Neuron (in vitro differentiated cells): Measurements from ENCODE around the gene CPNE7.

Experiments
- H2AFZ ChIP-seq: one replicate; pipeline ENCODE4 v1.6.1; 2013; ENCODE audit warnings: low read depth, mild to moderate bottlenecking, inconsistent platforms, low read length, moderate library complexity
- H3K27me3 ChIP-seq: one replicate; pipeline ENCODE4 v1.6.1; 2013; ENCODE audit warnings: low read length; ENCODE audit not compliant: insufficient read depth
- H3K36me3 ChIP-seq: one replicate; pipeline ENCODE4 v1.6.1; 2013; ENCODE audit warnings: low read length; ENCODE audit not compliant: insufficient read depth
- H3K4me1 ChIP-seq: one replicate; pipeline ENCODE4 v1.6.1; 2013; ENCODE audit warnings: low read length; ENCODE audit not compliant: insufficient read depth
- H3K4me3 ChIP-seq: 2 replicates; pipeline ENCODE4 v1.5.1; 2013; ENCODE audit warnings: mild to moderate bottlenecking, low read length, moderate library complexity
- H3K9me3 ChIP-seq: one replicate; pipeline ENCODE4 v1.6.1; 2013; ENCODE audit warnings: low read length

The CPNE7 gene

DNA sequence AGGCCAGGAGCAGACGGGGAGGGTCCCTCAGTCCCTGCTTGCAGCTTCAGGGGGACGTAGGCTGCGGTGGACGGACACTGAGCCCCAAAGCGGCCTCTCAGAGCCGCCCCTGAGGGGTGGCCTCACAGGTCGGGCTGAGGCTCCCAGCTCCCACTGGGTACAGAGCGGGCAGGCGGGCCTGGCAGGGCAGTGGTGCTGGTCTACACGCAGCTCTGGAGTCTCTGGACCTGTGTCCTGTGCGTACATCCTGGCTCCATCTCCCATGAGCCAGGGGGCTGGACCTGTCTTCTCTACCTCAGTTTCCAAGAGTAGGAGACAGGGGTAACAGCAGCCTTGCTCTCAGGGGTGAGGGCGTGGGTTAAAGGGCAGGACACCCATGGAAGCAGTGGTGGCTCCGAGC, 39.6 kb downstream of the CPNE7 start:
- Histone ChIP-seq H2AFZ (no peak overlapping the region), H3K27me3 (no peaks in the 10 kb centered on the region), H3K4me3 (no peak overlapping the region), H3K9me3 (no peaks in the 10 kb centered on the region), H3K36me3 (no peaks in the 10 kb centered on the region), H3K4me1 (peaks cover 8% of the 10 kb centered on the region)

DNA sequence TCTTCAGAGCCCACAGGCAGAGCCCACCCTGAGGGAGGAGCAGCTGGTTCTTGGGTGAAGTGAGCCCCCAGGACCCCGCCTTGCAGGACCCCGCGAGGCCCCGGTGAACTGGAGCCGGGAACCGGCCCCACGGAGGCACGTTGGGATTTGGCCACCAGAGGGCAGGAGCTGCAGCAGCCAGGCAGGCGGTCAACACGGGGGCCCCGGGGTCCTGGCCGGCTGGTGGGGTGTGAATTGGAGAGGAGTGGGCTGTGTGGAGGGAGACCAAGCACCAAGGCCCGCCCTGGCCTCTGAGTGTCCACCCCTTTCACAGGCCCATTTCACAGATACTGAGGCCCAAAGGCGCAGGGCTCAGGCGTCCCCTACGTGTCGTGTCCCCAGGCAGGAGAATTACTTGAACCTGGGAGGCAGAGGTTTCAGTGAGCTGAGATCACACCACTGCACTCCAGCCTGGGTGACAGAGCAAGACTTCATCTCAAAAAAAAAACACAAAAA, 40.1 kb downstream of the CPNE7 start:
- Histone ChIP-seq H3K4me3 (no peak overlapping the region), H3K9me3 (no peaks in the 10 kb centered on the region), H3K4me1 (peaks cover 8% of the 10 kb centered on the region), H3K27me3 (no peaks in the 10 kb centered on the region), H3K36me3 (no peaks in the 10 kb centered on the region), H2AFZ (no peak overlapping the region)

DNA sequence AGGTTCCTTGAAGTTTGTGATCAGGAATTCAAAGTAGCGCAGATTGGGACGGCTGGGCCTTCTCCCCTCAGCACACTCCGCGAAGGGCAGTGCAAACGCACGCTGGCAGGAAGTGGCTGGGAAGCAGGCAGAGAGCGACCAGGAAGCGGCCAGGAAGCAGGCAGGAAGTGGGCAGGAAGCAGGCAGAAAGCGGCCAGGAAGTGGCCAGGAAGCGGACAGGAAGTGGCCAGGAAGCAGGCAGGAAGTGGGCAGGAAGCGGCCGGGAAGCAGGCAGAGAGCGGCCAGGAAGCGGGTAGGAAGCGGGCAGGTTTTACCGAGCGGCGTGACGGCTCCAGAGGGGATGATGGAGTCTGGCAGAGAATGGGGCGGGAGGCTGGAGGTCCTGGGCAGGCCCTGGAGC, 41.1 kb downstream of the CPNE7 start:
- Histone ChIP-seq H2AFZ (no peak overlapping the region), H3K9me3 (no peaks in the 10 kb centered on the region), H3K4me3 (no peak overlapping the region), H3K36me3 (no peaks in the 10 kb centered on the region), H3K4me1 (peaks cover 8% of the 10 kb centered on the region), H3K27me3 (no peaks in the 10 kb centered on the region)

DNA sequence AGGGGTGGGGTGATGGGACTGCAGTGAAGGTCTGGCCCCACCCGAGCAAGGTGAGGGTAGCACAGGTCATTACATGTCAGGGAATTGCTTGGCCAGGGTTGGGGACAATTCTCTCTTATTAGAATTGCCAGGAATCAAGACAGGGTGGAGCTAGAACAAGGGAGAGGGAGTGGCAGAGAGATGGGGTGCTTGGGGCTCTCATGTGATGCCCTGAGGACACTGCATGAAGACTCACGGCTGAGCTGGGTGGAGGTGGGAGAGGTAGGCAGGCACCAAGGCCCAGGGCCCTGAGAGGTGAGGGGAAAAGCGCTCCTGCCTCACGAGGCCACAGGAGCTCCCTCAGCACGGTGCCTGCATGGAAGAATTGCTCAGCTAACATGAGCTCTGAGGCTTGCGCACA, 41.5 kb downstream of the CPNE7 start:
- no peaks in the 10 kb centered on the region for H3K27me3 ChIP-seq
- H2AFZ ChIP-seq, result no peak overlapping the region
- H3K4me1 ChIP-seq, result peaks cover 8% of the 10 kb centered on the region
- no peaks in the 10 kb centered on the region for H3K36me3 ChIP-seq
- no peaks in the 10 kb centered on the region for H3K9me3 ChIP-seq
- no peak overlapping the region for H3K4me3 ChIP-seq

DNA sequence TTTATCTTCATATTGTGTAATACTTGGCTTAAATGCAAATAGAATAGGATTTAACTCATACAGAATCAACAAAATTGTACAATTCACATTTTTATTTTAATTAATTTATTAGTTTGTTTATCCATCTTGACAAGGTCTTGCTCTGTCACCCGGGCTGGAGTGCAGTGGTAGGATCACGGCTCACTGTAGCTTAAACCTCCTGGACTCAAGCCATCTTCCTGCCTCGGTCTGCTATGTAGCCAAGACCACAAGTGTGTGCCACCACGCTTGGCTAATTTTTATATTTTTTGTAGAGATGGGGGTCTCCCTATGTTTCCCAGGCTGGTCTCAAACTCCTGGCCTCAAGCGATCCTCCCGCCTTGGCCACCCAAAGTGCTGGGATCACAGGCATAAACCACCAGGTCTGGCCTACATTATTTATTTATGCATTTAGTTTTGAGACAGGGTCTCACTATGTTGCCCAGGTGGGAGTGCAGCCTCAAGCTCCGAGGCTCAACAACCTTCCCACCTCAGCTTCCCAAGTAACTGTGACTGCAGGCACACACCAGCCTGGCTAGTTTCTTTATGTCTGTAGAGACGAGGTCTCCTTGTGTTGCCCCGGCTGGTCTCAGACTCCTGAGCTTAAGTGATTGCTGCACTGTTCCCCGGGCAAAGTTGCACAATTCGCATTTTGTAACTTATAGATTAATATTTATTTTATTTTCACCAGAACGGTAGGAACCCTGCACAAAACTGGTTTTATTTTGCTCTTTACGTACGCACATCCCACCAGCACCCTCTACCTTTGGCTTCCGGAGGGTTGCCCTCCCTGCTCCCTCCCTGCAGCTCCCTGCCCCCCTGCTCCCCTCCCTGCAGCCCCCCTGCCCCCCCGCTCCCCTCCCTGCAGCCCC, 42.8 kb downstream of the CPNE7 start:
- H2AFZ ChIP-seq, result no peak overlapping the region
- no peak overlapping the region for H3K4me3 ChIP-seq
- no peaks in the 10 kb centered on the region for H3K9me3 ChIP-seq
- H3K36me3 ChIP-seq, result no peaks in the 10 kb centered on the region
- peaks cover 2% of the 10 kb centered on the region for H3K4me1 ChIP-seq
- no peaks in the 10 kb centered on the region for H3K27me3 ChIP-seq

DNA sequence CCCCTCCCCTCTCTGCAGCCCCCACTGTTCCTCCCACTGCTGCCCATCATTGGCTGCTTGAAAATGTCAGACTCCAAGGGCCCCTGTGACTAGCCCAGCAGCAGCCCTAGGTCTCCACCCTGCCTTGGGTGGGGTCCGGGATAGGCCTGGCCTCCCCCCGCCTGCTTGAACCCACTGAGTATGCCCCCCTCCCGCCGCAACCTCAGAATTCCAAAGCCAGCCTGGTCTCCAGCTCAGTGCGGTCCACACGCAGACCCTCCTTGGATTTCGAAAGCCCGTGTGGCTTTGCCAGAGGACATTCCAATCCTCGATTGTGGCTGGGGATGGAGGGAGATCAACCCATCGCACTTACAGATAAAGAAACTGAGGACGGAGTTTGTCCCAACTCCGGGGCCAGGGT, 44.3 kb downstream of the CPNE7 start:
- no peaks in the 10 kb centered on the region for H3K27me3 ChIP-seq
- H3K9me3 ChIP-seq, result no peaks in the 10 kb centered on the region
- H3K36me3 ChIP-seq, result no peaks in the 10 kb centered on the region
- H3K4me3 ChIP-seq, result no peak overlapping the region
- no peak overlapping the region for H2AFZ ChIP-seq
- peaks cover 6% of the 10 kb centered on the region for H3K4me1 ChIP-seq

DNA sequence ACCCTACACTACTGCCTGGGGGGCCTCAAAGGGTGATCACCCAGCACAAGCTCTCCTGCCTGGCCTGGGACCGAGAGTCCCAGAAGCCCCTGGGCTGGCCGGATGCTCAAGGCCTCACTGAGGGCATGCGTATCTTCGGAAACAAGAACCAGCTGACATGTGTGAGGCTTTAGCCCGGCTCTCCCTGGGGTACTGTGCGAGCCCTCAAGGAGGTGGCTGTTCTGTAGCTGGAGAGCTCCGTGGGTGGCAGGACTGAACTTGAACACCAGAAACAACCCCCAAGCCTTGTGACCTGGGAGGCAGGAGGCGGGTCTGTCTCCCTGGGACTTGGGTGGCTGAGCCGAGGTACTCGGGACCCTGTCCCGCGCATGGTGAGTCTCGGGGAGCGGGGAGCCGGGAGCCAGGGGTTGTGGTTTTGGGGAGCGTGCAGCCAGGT, 44.9 kb downstream of the CPNE7 start:
- H3K4me1 ChIP-seq, result peaks cover 8% of the 10 kb centered on the region
- no peaks in the 10 kb centered on the region for H3K9me3 ChIP-seq
- no peaks in the 10 kb centered on the region for H3K36me3 ChIP-seq
- no peak overlapping the region for H2AFZ ChIP-seq
- no peak overlapping the region for H3K4me3 ChIP-seq
- no peaks in the 10 kb centered on the region for H3K27me3 ChIP-seq

DNA sequence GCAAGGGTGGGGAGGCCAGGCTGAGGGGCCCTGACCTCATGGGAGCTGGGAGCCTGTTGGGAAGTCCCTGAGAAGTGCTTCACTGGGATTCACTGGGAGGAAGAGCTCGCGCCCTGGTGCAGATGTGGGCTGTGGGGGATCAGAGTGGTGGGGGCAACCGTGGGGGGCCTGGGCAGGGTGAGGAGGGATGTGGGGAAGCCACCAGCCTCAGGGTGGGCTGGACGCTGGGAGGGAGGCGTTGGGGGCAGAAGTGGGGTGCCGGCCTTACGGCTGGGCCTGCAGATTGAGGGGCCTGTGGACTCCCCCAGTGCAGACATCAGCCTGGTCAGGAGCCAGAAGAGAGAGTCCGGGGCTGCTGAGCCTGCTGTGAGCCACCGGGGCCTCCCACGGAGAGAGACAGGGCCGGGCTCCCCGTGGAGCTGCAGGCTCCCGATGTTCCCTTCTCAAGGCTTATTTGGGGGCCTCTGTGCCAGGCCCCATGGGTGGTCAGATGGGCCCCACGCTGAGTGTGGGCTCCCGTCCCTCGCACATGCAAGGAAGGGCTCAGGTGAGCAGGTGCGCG, 45.7 kb downstream of the CPNE7 start:
- H3K27me3 ChIP-seq, result no peaks in the 10 kb centered on the region
- no peaks in the 10 kb centered on the region for H3K9me3 ChIP-seq
- no peaks in the 10 kb centered on the region for H3K36me3 ChIP-seq
- H3K4me1 ChIP-seq, result peaks cover 8% of the 10 kb centered on the region
- no peak overlapping the region for H3K4me3 ChIP-seq
- H2AFZ ChIP-seq, result no peak overlapping the region

DNA sequence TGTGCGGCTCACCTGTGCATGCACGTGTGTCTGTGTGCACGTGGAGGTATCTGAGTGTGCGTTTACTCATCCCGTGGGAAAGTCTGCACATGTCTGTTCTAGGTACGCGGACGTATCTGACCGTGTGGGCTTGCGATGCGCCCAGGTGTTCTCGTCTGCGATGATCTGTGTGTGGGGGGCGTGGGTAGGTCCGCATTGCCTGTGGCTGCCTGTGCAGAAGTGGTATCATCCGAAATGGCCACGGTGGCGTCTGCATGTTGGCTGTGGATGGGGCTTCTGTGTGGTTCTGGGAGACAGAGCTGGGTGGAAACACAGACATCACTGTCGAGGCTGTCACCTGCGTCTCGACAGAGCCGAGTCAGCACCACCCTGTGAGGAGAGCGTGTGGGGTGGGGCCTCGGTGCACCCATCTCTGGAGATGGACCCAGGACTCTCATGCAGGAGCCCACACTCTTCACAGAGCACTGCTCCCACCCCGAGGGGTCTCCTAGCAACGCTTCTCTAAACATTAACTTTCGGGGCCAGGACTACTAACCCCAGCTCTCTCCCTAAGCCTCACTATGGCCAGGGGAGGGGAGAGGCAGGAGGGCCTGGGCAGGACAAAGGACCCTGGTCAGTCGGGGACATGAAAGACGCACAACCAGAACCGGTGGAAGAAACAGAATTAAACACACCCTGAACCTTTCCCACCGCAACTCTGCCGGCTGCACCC, 46.3 kb downstream of the CPNE7 start:
- Histone ChIP-seq H2AFZ (no peak overlapping the region), H3K27me3 (no peaks in the 10 kb centered on the region), H3K9me3 (no peaks in the 10 kb centered on the region), H3K4me3 (no peak overlapping the region), H3K4me1 (peaks cover 8% of the 10 kb centered on the region), H3K36me3 (no peaks in the 10 kb centered on the region)

DNA sequence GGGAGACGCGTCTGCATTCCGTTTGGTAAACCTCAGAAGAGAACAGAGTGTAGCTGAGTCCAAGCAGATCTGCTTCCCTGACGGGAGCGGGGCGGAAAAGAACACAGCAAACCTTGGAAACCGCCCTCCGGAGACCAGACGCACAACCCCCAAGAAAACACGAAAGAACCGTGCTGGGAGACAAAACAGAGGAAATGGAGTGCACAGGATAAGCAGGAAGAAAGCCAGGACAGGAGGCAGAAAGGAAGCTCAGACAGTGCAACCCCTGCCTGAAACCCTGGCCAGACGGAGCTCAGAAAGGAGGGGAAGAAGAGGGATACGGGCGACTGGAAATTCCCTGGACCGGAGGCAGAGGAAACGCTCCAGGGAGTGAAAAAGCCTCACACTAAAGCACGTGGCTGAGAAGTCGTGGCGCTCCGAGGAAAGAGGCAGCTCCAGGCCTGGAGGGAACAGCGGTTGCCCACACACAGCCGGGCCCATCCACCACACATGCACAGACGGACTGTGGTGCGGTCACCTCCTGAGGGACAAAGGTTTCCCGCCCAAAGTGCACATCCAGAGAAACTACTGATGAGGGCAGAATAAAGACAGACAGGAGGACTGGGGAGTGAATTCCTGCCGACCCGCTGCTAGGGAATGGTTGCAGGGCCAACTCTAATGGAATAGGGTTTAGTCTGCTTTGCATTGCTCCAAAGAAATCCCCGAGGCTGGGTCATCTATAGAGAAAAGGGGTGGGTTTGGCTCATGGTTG, 48.1 kb downstream of the CPNE7 start:
- no peak overlapping the region for H3K4me3 ChIP-seq
- H3K9me3 ChIP-seq, result no peaks in the 10 kb centered on the region
- H3K27me3 ChIP-seq, result no peaks in the 10 kb centered on the region
- H3K36me3 ChIP-seq, result no peaks in the 10 kb centered on the region
- peaks cover 8% of the 10 kb centered on the region for H3K4me1 ChIP-seq
- H2AFZ ChIP-seq, result no peak overlapping the region

DNA sequence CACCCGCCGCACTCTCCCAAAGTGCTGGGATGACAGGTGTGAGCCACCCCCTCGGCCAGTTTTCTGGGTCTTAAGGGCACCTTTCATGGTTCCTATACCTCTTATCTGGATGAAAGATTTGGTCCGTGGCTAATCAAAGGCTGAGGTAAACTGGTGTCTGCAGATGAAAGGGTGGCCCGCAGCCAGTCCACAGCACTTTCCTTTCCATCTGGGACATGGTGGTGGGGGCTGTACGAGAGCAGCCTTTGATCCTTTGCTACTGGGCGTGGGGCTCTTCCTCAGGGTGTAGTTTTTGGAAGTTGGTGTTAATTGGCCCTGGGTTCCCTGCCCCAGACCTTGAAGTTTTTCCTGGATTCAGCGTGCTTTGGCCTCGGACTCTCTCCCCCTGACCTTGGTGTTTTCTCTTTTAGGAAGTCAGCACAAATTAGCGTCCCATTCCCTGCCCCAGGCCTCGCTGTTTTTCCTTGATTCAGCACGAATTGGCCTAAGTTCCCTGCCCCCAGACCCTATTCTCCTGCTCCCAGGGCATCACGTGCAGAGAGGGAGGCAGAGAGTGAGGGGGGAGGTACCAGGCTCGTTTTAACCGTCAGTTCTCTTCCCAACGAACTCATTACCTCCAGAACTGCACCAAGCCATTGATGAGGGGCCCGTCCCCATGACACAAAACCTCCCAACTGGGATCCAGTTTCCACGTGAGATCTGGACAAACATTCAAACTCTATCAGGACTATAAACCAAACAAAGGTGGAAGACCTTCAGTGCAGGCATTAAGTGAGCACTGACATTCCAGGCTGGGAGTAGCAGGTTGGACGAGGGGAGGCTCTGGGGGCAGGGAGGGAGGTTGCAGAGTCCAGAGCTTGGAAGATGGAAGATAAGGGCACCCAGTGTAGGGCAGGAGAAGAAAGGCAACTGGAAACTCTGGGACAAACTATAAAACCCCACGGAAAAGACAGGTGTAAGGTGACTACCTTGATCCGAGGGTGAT, 49.5 kb downstream of the CPNE7 start:
- Histone ChIP-seq H3K4me1 (peaks cover 8% of the 10 kb centered on the region), H3K9me3 (peaks cover under 1% of the 10 kb centered on the region), H2AFZ (no peak overlapping the region), H3K36me3 (no peaks in the 10 kb centered on the region), H3K27me3 (no peaks in the 10 kb centered on the region), H3K4me3 (no peak overlapping the region)
